ENCODE measurements around the gene PHIP. TPM values are rescaled to one million over a fixed set of nuclear protein-coding genes. Genes with fewer than 3 reads are reported as not detected.
"Not testable (repeated sequence)": the region's sequence is repeated elsewhere in the genome, so short reads cannot be mapped to it uniquely, and the experiment has no call there.

The PHIP gene
- total RNA-seq, 4 donors from 2014 or later = 20.2 to 65.2 (median 25.1) TPM

- TF ChIP-seq POLR2A (IDR thresholded peaks at IDR 0.05) = no peak
- TF ChIP-seq CTCF (IDR thresholded peaks at IDR 0.05) = no peak
- Histone ChIP-seq H3K27ac (no peak overlapping the region), H3K4me3 (no peak overlapping the region), H3K4me1 (no peaks in the 10 kb centered on the region), H3K27me3 (no peaks in the 10 kb centered on the region), H3K36me3 (no peaks in the 10 kb centered on the region), H3K9me3 (no peaks in the 10 kb centered on the region)
- DNase-seq = no peak
Observed at GRCh38 chr6:78896227-78896626, 181.8 kb downstream of the PHIP start.

- not testable (repeated sequence) for H3K27me3 ChIP-seq, H3K4me3 ChIP-seq, H3K27ac ChIP-seq, H3K4me1 ChIP-seq, H3K36me3 ChIP-seq, DNase-seq, H3K9me3 ChIP-seq
Observed at GRCh38 chr6:78889901-78890300, 188.2 kb downstream of the PHIP start.

Other genes starting within 250 kb of the PHIP start
- 1 to 10 TPM; 1.4 to 3.6 (median 2.6) TPM for gene IRAK1BP1, start 210.7 kb downstream of the PHIP start, total RNA-seq
- gene HMGN3, start 156.4 kb upstream of the PHIP start, total RNA-seq = 100 to 1,000 TPM in 1 of 4 donors, 10 to 100 TPM in 1, 1 to 10 TPM in 2; 9.3 to 102 (median 16.5) TPM

All from Peyer's patch (tissue), 4 donors.